Activated CD8-positive, alpha-beta T cell treated with anti-CD3 and anti-CD28 coated beads, Interleukin-2, amount 10 ng/mL, durations not matched to agents 7 days and 5 days (primary cell): ENCODE data around the gene SYNPO. TPM values are rescaled to one million over a fixed set of nuclear protein-coding genes. Genes with fewer than 3 reads are reported as not detected.

Experiments
- ATAC-seq: fragments of 150-1000 bp; cut with Tn5 transposase; one replicate; pipeline ENCODE4 v1.10.0; 2021; ENCODE audit warnings: moderate library complexity
- CTCF ChIA-PET: fragments of 350-600 bp; sonication (Branson Sonifier 250); formaldehyde crosslinking; loops from one replicate; lab custom pipeline; 2021; ENCODE audit warnings: antibody characterized with exemption; lab: Charles Lee
- POLR2A ChIA-PET: fragments of 350-600 bp; sonication (Branson Sonifier 250); formaldehyde crosslinking; loops from one replicate; lab custom pipeline; 2021; ENCODE audit warnings: antibody characterized with exemption; lab: Charles Lee
- DNase-seq: peaks from one replicate; pipeline ENCODE4 v3.0.0-alpha.2; 2020
- H3K27ac Mint-ChIP-seq: one replicate; pipeline ENCODE4 v1.8.0; 2021; ENCODE audit warnings: mild to moderate bottlenecking, mixed read lengths
- H3K27me3 Mint-ChIP-seq: one replicate; pipeline ENCODE4 v1.8.0; 2021; ENCODE audit warnings: low read depth, mixed read lengths
- H3K36me3 Mint-ChIP-seq: one replicate; pipeline ENCODE4 v1.8.0; 2021; ENCODE audit warnings: low read depth, mixed read lengths
- H3K4me1 Mint-ChIP-seq: one replicate; pipeline ENCODE4 v1.8.0; 2021; ENCODE audit warnings: low read depth, mixed read lengths
- H3K4me3 Mint-ChIP-seq: one replicate; pipeline ENCODE4 v1.8.0; 2021; ENCODE audit warnings: mild to moderate bottlenecking, mixed read lengths
- H3K9me3 Mint-ChIP-seq: one replicate; pipeline ENCODE4 v1.8.0; 2022; ENCODE audit warnings: mixed read lengths; ENCODE audit not compliant: insufficient read depth
- total RNA-seq, 2 experiments: library from RNA; stranded (reverse); gene quantifications; one replicate each; pipeline ENCODE4 v1.2.3, GENCODE V29; 2021

Gene SYNPO
- total RNA-seq, 2 experiments from 2014 or later, result 0.10 TPM; not detected in 1

DNA sequence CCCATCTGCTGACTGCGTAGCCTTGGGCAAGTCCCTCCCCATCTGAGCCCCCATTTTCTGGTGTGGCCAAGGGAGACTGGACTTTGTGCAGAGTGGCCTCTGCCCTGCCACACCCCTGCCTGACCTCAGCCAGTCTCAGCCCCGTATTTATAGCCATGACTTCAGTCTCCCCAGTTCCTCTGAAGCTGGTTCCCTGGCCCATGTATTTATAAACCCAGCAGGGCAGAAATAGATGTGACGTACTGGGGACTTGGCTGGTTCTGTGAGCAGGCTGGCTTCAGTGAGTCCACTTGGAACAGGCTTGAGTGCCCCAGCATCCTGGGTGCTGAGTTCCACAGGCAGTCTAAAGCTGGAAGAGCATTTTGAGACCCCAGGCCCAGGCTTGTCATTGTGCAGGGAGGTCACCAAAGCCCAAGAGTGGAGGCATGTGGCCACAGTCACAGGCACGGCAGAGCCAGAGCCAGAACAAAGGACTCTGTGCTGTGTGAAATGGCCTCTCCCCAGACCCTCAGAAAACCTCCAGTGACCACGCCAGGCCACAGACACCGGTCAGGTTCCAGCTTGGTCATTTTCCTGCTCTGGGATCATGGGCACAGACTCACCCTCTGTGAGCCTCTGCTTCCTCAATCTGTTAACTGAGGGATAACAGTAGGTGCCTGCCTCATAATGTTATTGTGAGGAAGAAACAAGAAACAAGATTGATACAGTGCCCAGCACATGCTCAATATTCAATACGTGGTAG, 30.4 kb upstream of the SYNPO start:
- H3K9me3 Mint-ChIP-seq, result no peaks in the 10 kb centered on the region
- no peak overlapping the region for H3K4me3 Mint-ChIP-seq
- no peak for ATAC-seq
- no peaks in the 10 kb centered on the region for H3K36me3 Mint-ChIP-seq
- H3K27me3 Mint-ChIP-seq, result no peaks in the 10 kb centered on the region
- H3K27ac Mint-ChIP-seq, result no peak overlapping the region
- ChIA-PET CTCF (interaction anchor here (0.6 kb wide), 1 partner anchor 153 kb away, joined by 4 read pairs; no protein-coding TSS in a partner anchor), POLR2A (no interaction called here)
- H3K4me1 Mint-ChIP-seq, result no peaks in the 10 kb centered on the region
- no peak for DNase-seq

- H3K9me3 Mint-ChIP-seq, result no peaks in the 10 kb centered on the region
- H3K27ac Mint-ChIP-seq, result no peak overlapping the region
- ChIA-PET POLR2A (no interaction called here), CTCF (interaction anchor here (0.6 kb wide), 1 partner anchor 154 kb away, joined by 4 read pairs; no protein-coding TSS in a partner anchor)
- H3K4me3 Mint-ChIP-seq, result no peak overlapping the region
- no peaks in the 10 kb centered on the region for H3K27me3 Mint-ChIP-seq
- H3K36me3 Mint-ChIP-seq, result no peaks in the 10 kb centered on the region
- H3K4me1 Mint-ChIP-seq, result no peaks in the 10 kb centered on the region
- DNase-seq, result no peak
- ATAC-seq, result no peak
These were observed 29.4 kb upstream of the SYNPO start for GRCh38 chr5:150611026-150611425.

DNA sequence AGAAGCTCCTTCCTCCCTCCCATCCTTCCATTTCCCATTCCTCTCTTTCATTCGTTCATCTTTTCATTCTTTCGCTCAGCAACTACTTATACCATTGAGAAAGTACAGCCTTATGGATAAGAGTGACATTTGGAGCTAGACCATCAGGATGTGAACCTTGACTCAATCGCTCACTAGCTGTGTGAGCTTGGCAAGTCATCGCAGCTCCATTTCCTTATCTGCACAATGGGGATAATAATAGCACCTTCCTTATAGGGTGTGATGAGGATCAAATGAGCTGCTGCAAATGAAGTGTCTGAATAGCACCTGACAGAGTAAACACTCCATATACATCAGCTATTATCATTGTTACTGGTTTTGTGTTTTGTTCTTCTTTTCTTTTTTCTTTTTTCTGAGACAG, 28.1 kb upstream of the SYNPO start:
- Mint-ChIP-seq H3K27ac (no peak overlapping the region), H3K4me1 (no peaks in the 10 kb centered on the region), H3K36me3 (no peaks in the 10 kb centered on the region), H3K4me3 (no peak overlapping the region), H3K27me3 (peaks cover 3% of the 10 kb centered on the region), H3K9me3 (no peaks in the 10 kb centered on the region)
- CTCF ChIA-PET, result no interaction called here
- no peak for DNase-seq
- no peak for ATAC-seq
- POLR2A ChIA-PET, result no interaction called here

GRCh38 chr5:150612905-150613670, 27.4 kb upstream of the SYNPO start:
- Mint-ChIP-seq H3K9me3 (no peaks in the 10 kb centered on the region), H3K4me1 (no peaks in the 10 kb centered on the region), H3K4me3 (no peak overlapping the region), H3K27me3 (peaks cover 3% of the 10 kb centered on the region), H3K27ac (no peak overlapping the region), H3K36me3 (no peaks in the 10 kb centered on the region)
- ChIA-PET POLR2A (no interaction called here), CTCF (no interaction called here)
- ATAC-seq, result no peak
- no peak for DNase-seq

- Mint-ChIP-seq H3K27ac (no peak overlapping the region), H3K9me3 (no peaks in the 10 kb centered on the region), H3K27me3 (peaks cover 3% of the 10 kb centered on the region), H3K4me1 (no peaks in the 10 kb centered on the region), H3K36me3 (no peaks in the 10 kb centered on the region), H3K4me3 (no peak overlapping the region)
- DNase-seq (no peak), ATAC-seq (no peak)
- ChIA-PET POLR2A (no interaction called here), CTCF (no interaction called here)
These were observed 26.3 kb upstream of the SYNPO start for GRCh38 chr5:150613991-150614660.

DNA sequence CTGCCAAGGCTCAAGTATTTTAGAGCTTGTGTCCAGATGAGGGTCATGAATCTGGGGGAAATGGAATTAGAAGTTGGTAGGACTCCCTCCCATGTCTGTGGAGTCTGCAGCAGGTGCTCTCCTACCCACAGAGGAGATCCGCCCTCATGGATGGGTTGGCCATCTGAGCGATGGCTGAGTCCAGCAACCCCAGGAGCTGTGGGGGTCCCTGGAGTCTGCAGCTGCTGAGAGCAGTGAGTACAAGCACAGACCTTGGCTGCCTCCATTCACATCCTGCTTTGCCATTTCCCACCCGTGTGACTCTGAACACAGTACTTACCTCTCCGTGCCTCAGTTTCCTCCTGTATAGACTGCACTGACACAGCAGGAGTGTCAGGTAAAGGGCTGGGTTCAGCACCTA, 25.8 kb upstream of the SYNPO start:
- Mint-ChIP-seq H3K27ac (no peak overlapping the region), H3K9me3 (no peaks in the 10 kb centered on the region), H3K4me3 (no peak overlapping the region), H3K36me3 (no peaks in the 10 kb centered on the region), H3K27me3 (peaks cover 3% of the 10 kb centered on the region), H3K4me1 (no peaks in the 10 kb centered on the region)
- POLR2A ChIA-PET, result no interaction called here
- CTCF ChIA-PET, result no interaction called here
- no peak for ATAC-seq
- no peak for DNase-seq

GRCh38 chr5:150615141-150615699, 25.2 kb upstream of the SYNPO start:
- Mint-ChIP-seq H3K4me3 (no peak overlapping the region), H3K4me1 (no peaks in the 10 kb centered on the region), H3K9me3 (no peaks in the 10 kb centered on the region), H3K27me3 (peaks cover 3% of the 10 kb centered on the region), H3K27ac (no peak overlapping the region), H3K36me3 (no peaks in the 10 kb centered on the region)
- POLR2A ChIA-PET, result no interaction called here
- ATAC-seq, result no peak
- CTCF ChIA-PET, result no interaction called here
- DNase-seq, result no peak

DNA sequence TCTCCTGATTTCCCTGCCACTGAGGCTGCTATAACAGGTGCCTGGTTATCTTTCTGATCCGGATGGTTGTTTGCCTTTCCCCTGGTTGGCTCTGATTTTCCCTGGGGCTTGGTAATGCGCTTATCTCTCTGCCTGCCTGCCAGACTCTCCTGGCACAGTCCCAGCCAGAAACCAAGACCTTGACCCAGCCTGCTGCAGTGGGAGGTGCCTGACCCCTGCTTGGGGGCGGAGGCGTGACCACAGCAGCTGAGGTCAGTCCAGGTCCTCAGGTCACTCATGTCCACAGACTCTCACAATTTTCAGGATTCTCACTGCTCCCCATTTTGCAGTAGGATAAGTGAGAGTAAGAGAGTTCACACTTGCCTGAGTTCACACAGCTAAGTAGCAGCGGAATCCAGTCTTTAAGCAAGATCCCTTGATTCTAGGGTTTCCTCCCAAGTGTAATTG, 24.4 kb upstream of the SYNPO start:
- Mint-ChIP-seq H3K36me3 (no peaks in the 10 kb centered on the region), H3K9me3 (no peaks in the 10 kb centered on the region), H3K27ac (no peak overlapping the region), H3K27me3 (peaks cover 3% of the 10 kb centered on the region), H3K4me1 (no peaks in the 10 kb centered on the region), H3K4me3 (no peak overlapping the region)
- ATAC-seq (no peak), DNase-seq (no peak)
- ChIA-PET POLR2A (no interaction called here), CTCF (no interaction called here)

DNA sequence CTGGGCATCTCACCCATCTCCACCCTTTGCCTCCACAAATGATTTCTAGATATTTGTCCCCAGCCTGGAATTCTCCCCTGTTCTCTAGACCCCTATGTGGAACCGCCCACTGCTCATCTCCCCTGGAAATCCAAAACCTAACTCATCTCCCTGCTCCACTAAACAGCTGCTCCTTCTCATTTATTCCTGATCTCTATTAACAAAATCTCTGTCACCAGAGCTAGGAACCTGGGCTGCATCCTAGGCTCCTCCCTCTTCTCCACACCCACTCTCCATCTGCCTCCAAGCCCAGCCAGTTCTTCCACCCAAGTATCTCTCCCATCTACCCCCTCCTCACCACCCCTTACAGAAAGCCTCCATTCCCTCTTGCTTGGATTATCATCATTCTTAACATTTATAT, 24.0 kb upstream of the SYNPO start:
- Mint-ChIP-seq H3K27ac (no peak overlapping the region), H3K4me3 (no peak overlapping the region), H3K36me3 (no peaks in the 10 kb centered on the region), H3K4me1 (no peaks in the 10 kb centered on the region), H3K9me3 (no peaks in the 10 kb centered on the region), H3K27me3 (peaks cover 3% of the 10 kb centered on the region)
- POLR2A ChIA-PET, result no interaction called here
- CTCF ChIA-PET, result no interaction called here
- no peak for DNase-seq
- no peak for ATAC-seq

DNA sequence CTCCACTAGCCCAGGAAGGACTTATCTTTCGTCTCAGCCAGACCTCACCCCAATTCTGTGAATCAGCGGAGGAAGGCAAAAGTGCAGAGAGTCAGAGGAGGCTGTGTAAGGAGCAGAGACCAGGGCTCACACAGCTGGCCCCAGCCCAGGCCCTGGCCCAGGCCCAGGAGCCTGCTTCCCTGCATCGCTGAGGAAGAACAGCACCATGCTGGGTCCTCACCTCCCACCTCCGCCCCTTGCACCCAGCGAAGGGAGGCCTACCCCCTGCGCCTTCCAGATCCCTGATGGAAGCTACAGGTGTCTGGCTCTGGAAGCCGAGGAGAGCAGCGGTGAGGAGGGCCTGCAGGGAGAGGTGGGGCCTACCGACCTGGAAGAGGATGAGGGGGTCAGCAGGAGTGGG, 22.3 kb upstream of the SYNPO start:
- no peaks in the 10 kb centered on the region for H3K9me3 Mint-ChIP-seq
- H3K27me3 Mint-ChIP-seq, result peaks cover 8% of the 10 kb centered on the region
- no peak overlapping the region for H3K27ac Mint-ChIP-seq
- no peaks in the 10 kb centered on the region for H3K36me3 Mint-ChIP-seq
- ATAC-seq (no peak), DNase-seq (no peak)
- H3K4me3 Mint-ChIP-seq, result no peak overlapping the region
- no peaks in the 10 kb centered on the region for H3K4me1 Mint-ChIP-seq
- CTCF ChIA-PET, result no interaction called here
- POLR2A ChIA-PET, result no interaction called here

GRCh38 chr5:150618588-150619281, 21.7 kb upstream of the SYNPO start:
- Mint-ChIP-seq H3K4me1 (no peaks in the 10 kb centered on the region), H3K27ac (no peak overlapping the region), H3K9me3 (no peaks in the 10 kb centered on the region), H3K4me3 (no peak overlapping the region), H3K36me3 (no peaks in the 10 kb centered on the region), H3K27me3 (peaks cover 8% of the 10 kb centered on the region)
- DNase-seq (no peak), ATAC-seq (no peak)
- CTCF ChIA-PET, result no interaction called here
- POLR2A ChIA-PET, result no interaction called here
